Measurements from ENCODE around the gene ST3GAL4. TPM values are rescaled to one million over a fixed set of nuclear protein-coding genes. Genes with fewer than 3 reads are reported as not detected.

ST3GAL4 gene
- polyA plus RNA-seq, 2 of the 4 experiments (the other 2 are of a cell fraction): 11.9 to 17.5 TPM

DNA sequence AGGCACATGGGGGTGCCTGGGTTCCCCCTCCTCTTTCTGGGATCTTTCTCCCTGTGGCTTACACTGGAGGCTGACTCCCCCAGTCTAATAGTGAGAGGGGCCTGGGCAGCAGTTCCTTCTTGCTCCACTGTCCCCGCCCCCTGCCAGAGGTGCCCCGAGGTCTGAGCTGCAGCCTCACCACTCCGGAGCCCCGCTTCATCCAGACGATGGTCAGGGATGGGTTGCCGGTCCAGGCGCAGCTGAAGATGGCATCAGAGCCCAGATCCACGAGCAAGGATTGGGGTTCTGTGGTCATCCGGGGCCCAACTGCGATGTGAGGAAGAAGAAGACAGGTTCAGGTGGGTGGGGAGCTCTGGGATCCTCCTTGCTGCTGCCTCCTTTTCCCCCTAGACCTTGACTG is 91.1 kb downstream of the ST3GAL4 start (continued):
- no peak for TF ChIP-seq CHD4 (IDR thresholded peaks at IDR 0.05; ENCODE audit: borderline replicate concordance)
- TF ChIP-seq, protein P1, sequence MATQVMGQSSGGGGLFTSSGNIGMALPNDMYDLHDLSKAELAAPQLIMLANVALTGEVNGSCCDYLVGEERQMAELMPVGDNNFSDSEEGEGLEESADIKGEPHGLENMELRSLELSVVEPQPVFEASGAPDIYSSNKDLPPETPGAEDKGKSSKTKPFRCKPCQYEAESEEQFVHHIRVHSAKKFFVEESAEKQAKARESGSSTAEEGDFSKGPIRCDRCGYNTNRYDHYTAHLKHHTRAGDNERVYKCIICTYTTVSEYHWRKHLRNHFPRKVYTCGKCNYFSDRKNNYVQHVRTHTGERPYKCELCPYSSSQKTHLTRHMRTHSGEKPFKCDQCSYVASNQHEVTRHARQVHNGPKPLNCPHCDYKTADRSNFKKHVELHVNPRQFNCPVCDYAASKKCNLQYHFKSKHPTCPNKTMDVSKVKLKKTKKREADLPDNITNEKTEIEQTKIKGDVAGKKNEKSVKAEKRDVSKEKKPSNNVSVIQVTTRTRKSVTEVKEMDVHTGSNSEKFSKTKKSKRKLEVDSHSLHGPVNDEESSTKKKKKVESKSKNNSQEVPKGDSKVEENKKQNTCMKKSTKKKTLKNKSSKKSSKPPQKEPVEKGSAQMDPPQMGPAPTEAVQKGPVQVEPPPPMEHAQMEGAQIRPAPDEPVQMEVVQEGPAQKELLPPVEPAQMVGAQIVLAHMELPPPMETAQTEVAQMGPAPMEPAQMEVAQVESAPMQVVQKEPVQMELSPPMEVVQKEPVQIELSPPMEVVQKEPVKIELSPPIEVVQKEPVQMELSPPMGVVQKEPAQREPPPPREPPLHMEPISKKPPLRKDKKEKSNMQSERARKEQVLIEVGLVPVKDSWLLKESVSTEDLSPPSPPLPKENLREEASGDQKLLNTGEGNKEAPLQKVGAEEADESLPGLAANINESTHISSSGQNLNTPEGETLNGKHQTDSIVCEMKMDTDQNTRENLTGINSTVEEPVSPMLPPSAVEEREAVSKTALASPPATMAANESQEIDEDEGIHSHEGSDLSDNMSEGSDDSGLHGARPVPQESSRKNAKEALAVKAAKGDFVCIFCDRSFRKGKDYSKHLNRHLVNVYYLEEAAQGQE (IDR thresholded peaks at IDR 0.05): no peak

DNA sequence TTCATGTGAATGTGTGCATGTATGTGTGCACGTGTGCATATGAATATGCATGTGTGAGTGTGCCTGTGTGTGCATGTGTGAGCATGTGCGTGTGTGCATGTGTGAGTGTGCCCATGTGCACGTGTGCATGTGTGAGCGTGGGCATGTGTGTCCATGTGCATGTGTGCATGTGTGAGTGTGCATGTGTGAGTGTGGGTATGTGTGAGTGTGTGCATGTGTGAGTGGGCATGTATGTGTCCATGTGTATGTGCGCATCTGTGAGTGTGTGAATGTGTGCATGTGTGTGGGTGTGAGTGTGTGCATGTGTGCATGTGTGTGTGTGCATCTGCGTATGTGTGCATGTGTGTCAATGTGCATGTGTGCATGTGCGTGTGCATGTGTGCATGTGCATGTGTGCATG is 94.7 kb downstream of the ST3GAL4 start:
- Histone ChIP-seq H3K9me3 (no peaks in the 10 kb centered on the region), H3K4me3 (no peak overlapping the region), H3K4me1 (no peaks in the 10 kb centered on the region), H3K27ac (no peak overlapping the region), H3K4me2 (no peak overlapping the region)
- ChIA-PET CTCF (no interaction called here), POLR2A (no interaction called here)
- 81% methylated on average over 7 of the region's 7 CpGs for WGBS (ENCODE audit: missing lambda C conversion rate)
- DNase-seq (ENCODE audit: low read depth in 1 of 2, low spot score in 1 of 2): no peak
- no peak for TF ChIP-seq CHD2 (IDR thresholded peaks at IDR 0.05; ENCODE audit: low read length, partially characterized antibody)
- no peak for ATAC-seq
- no peak for FAIRE-seq

DNA sequence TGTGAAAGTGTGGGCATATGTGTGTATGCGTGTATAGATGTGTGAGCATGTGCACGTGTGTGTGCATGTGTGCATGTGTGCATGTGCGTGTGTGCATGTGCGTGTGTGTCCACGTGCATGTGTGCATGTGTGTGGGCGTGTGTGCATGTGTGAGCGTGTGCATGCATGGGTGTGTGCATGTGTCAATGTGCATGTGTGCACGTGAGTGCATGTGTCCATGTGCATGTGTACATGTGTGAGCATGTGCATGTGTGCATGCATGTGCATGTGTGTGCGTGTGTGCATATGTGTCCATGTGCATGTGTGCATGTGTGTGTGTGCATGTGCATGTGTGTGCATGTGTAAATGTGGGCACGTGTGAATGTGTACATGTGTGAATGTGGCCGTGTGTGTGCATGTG is 95.3 kb downstream of the ST3GAL4 start:
- H3K4me2 ChIP-seq: no peak overlapping the region
- CTCF ChIA-PET: no interaction called here
- H3K4me1 ChIP-seq: no peaks in the 10 kb centered on the region
- WGBS (ENCODE audit: missing lambda C conversion rate): 47% methylated on average over 11 of the region's 11 CpGs
- no peaks in the 10 kb centered on the region for H3K9me3 ChIP-seq
- FAIRE-seq (no peak), DNase-seq (ENCODE audit: low read depth in 1 of 2, low spot score in 1 of 2) (no peak), ATAC-seq (no peak)
- H3K27ac ChIP-seq: no peak overlapping the region
- POLR2A ChIA-PET: no interaction called here
- no peak overlapping the region for H3K4me3 ChIP-seq
- TF ChIP-seq MAZ (IDR thresholded peaks at IDR 0.05; ENCODE audit: borderline replicate concordance, low read depth, low read length) (no peak), SREBF2 (IDR thresholded peaks at IDR 0.05) (no peak)

DNA sequence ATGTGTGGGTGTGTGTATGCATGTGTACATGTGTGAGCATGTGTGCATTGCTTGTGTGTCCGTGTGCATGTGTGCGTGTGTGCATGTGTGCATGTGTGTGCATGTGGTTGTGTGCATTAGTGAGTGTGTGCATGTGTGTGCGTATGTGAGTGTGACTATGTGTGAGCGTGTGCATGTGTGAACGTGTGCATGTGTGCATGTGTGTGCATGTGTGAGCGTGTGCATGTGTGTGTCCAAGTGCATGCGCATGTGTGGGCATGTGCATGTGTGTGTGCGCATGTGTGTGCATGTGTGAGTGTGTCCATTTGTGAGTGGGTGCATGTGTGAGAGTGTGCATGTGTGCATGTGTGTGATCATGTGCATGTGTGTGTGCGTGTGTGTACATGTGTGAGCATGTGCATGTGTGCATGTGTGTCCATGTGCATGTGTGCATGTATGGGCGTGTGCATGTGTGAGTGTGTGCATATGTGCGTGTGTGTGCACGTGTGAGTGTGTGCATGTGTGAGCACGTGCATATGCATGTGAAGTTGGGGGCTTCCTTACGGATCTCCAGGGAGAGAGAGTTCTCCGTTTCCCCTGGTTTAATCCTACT is 95.8 kb downstream of the ST3GAL4 start:
- no peak for TF ChIP-seq HDAC2 (IDR thresholded peaks at IDR 0.05)
- TF ChIP-seq, protein P2, sequence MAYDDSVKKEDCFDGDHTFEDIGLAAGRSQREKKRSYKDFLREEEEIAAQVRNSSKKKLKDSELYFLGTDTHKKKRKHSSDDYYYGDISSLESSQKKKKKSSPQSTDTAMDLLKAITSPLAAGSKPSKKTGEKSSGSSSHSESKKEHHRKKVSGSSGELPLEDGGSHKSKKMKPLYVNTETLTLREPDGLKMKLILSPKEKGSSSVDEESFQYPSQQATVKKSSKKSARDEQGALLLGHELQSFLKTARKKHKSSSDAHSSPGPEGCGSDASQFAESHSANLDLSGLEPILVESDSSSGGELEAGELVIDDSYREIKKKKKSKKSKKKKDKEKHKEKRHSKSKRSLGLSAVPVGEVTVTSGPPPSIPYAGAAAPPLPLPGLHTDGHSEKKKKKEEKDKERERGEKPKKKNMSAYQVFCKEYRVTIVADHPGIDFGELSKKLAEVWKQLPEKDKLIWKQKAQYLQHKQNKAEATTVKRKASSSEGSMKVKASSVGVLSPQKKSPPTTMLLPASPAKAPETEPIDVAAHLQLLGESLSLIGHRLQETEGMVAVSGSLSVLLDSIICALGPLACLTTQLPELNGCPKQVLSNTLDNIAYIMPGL (CRISPR knock-in tag; IDR thresholded peaks at IDR 0.05; ENCODE audit: borderline replicate concordance): no peak
- TF ChIP-seq HEYL (CRISPR knock-in tag; IDR thresholded peaks at IDR 0.05): no peak
- TF ChIP-seq, protein P3, sequence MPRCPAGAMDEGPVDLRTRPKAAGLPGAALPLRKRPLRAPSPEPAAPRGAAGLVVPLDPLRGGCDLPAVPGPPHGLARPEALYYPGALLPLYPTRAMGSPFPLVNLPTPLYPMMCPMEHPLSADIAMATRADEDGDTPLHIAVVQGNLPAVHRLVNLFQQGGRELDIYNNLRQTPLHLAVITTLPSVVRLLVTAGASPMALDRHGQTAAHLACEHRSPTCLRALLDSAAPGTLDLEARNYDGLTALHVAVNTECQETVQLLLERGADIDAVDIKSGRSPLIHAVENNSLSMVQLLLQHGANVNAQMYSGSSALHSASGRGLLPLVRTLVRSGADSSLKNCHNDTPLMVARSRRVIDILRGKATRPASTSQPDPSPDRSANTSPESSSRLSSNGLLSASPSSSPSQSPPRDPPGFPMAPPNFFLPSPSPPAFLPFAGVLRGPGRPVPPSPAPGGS (IDR thresholded peaks at IDR 0.05): no peak
- no peak for TF ChIP-seq POLR2A (IDR thresholded peaks at IDR 0.05; ENCODE audit: low read length)
- TF ChIP-seq, protein P4, sequence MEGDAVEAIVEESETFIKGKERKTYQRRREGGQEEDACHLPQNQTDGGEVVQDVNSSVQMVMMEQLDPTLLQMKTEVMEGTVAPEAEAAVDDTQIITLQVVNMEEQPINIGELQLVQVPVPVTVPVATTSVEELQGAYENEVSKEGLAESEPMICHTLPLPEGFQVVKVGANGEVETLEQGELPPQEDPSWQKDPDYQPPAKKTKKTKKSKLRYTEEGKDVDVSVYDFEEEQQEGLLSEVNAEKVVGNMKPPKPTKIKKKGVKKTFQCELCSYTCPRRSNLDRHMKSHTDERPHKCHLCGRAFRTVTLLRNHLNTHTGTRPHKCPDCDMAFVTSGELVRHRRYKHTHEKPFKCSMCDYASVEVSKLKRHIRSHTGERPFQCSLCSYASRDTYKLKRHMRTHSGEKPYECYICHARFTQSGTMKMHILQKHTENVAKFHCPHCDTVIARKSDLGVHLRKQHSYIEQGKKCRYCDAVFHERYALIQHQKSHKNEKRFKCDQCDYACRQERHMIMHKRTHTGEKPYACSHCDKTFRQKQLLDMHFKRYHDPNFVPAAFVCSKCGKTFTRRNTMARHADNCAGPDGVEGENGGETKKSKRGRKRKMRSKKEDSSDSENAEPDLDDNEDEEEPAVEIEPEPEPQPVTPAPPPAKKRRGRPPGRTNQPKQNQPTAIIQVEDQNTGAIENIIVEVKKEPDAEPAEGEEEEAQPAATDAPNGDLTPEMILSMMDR (IDR thresholded peaks at IDR 0.05): no peak
- no peak for TF ChIP-seq HOXB13 (CRISPR knock-in tag; IDR thresholded peaks at IDR 0.05; ENCODE audit: low read depth)
- Histone ChIP-seq H3K4me3 (no peak overlapping the region), H3K27ac (no peak overlapping the region), H3K4me1 (no peaks in the 10 kb centered on the region), H3K9me3 (no peaks in the 10 kb centered on the region), H3K4me2 (no peak overlapping the region)
- ATAC-seq (no peak), DNase-seq (ENCODE audit: low read depth in 1 of 2, low spot score in 1 of 2) (no peak), FAIRE-seq (no peak)
- ChIA-PET POLR2A (no interaction called here), CTCF (no interaction called here)
- 80% methylated on average over 15 of the region's 15 CpGs for WGBS (ENCODE audit: missing lambda C conversion rate)

All from A549 (cell line).